Ascending aorta (tissue), 2 donors: ENCODE results near the gene PRR35. TPM values are rescaled to one million over a fixed set of nuclear protein-coding genes. Genes with fewer than 3 reads are reported as not detected.

Experiments
- DNase-seq, 2 donors: peaks; one replicate each; pipeline ENCODE4 v3.0.0-alpha.2; 2019; ENCODE audit warnings: low spot score in 2 of 2
- H3K27ac ChIP-seq, 2 donors: fragments of 200-600 bp; sonication (generic); one replicate each; pipeline ENCODE4 v1.5.1; 2016 to 2017; ENCODE audit warnings: mild to moderate bottlenecking in 1 of 2
- H3K27me3 ChIP-seq: fragments of 200-600 bp; sonication (generic); one replicate; pipeline ENCODE4 v1.5.1; 2017
- H3K36me3 ChIP-seq, 2 donors: fragments of 200-600 bp; sonication (generic); one replicate each; pipeline ENCODE4 v1.5.1; 2016
- H3K4me1 ChIP-seq, 2 donors: fragments of 200-600 bp; sonication (generic); one replicate each; pipeline ENCODE4 v1.5.1; 2016 to 2017; ENCODE audit warnings: mild to moderate bottlenecking in 1 of 2
- H3K4me3 ChIP-seq, 2 donors: fragments of 200-600 bp; sonication (generic); one replicate each; pipeline ENCODE4 v1.5.1; 2016 to 2017; ENCODE audit warnings: mild to moderate bottlenecking in 1 of 2
- H3K9me3 ChIP-seq, 2 donors: fragments of 200-600 bp; sonication (generic); one replicate each; pipeline ENCODE4 v1.5.1; 2016
- CTCF ChIP-seq, 3 experiments: fragments of 200-600 bp in 2 of 3; fragments of 450-650 bp in 1 of 3; sonication (generic) in 2 of 3; IDR thresholded peaks; one replicate each; pipeline ENCODE4 v1.5.1; 2016 to 2019; ENCODE audit warnings: antibody characterized with exemption in 3 of 3, mild to moderate bottlenecking in 1 of 3, moderate library complexity in 1 of 3
- intact Hi-C: fragments of 100-400 bp; cut with DNase I; formaldehyde crosslinking; loops from one replicate; pipeline ENCODE4 v1.15.1; 2023
- total RNA-seq: library from RNA; depleted of rRNA; stranded (reverse); fragments of >200 nt; gene quantifications from one replicate; pipeline ENCODE4 v1.1.0, GENCODE V29; 2016

PRR35 gene
- total RNA-seq, 1 donor from 2014 or later, result not detected

- TF ChIP-seq CTCF (IDR thresholded peaks at IDR 0.05), result no peak
- Histone ChIP-seq H3K4me3 (no peak overlapping the region), H3K4me1 (peaks cover 0 to 2% of the 10 kb centered on the region in 2 donors), H3K36me3 (peaks cover under 1 to 2% of the 10 kb centered on the region in 2 donors), H3K9me3 (no peaks in the 10 kb centered on the region), H3K27ac (no peak overlapping the region), H3K27me3 (peaks cover 7% of the 10 kb centered on the region)
- intact Hi-C loops, result no loop called here
- DNase-seq, result no peak
Observed at GRCh38 chr16:558298-559020, 1.7 kb upstream of the PRR35 start.

- H3K27ac ChIP-seq, result no peak overlapping the region
- intact Hi-C loops, result no loop called here
- no peak for DNase-seq
- H3K27me3 ChIP-seq, result peaks cover 7% of the 10 kb centered on the region
- no peaks in the 10 kb centered on the region for H3K9me3 ChIP-seq
- no peak overlapping the region for H3K4me3 ChIP-seq
- H3K4me1 ChIP-seq, result peaks cover 0 to 2% of the 10 kb centered on the region in 2 donors
- no peak for TF ChIP-seq CTCF (IDR thresholded peaks at IDR 0.05)
- no peaks in the 10 kb centered on the region for H3K36me3 ChIP-seq
Observed at GRCh38 chr16:559021-559380, 1.2 kb upstream of the PRR35 start.

- no peaks in the 10 kb centered on the region for H3K9me3 ChIP-seq
- no peaks in the 10 kb centered on the region for H3K36me3 ChIP-seq
- H3K27ac ChIP-seq, result no peak overlapping the region
- no peak overlapping the region for H3K4me3 ChIP-seq
- peaks cover 7% of the 10 kb centered on the region for H3K27me3 ChIP-seq
- H3K4me1 ChIP-seq, result peaks cover 0 to 2% of the 10 kb centered on the region in 2 donors
- no peak for DNase-seq
- intact Hi-C loops, result no loop called here
- TF ChIP-seq CTCF (IDR thresholded peaks at IDR 0.05), result no peak
Observed at GRCh38 chr16:559411-560203, 587 bp upstream of the PRR35 start.

- no peaks in the 10 kb centered on the region for H3K9me3 ChIP-seq
- H3K27me3 ChIP-seq, result peaks cover 7% of the 10 kb centered on the region
- no peaks in the 10 kb centered on the region for H3K36me3 ChIP-seq
- TF ChIP-seq CTCF (IDR thresholded peaks at IDR 0.05), result no peak
- no peak overlapping the region for H3K4me3 ChIP-seq
- peaks cover 0 to 2% of the 10 kb centered on the region in 2 donors for H3K4me1 ChIP-seq
- H3K27ac ChIP-seq, result no peak overlapping the region
- no peak for DNase-seq
- intact Hi-C loops, result no loop called here
Observed at GRCh38 chr16:560701-561412, 663 bp downstream of the PRR35 start.

GRCh38 chr16:561413-561794 lies 1.2 kb downstream of the PRR35 start:
- intact Hi-C loops, result no loop called here
- H3K36me3 ChIP-seq, result no peaks in the 10 kb centered on the region
- peaks cover 3 to 8% of the 10 kb centered on the region in 2 donors for H3K4me1 ChIP-seq
- no peak overlapping the region for H3K4me3 ChIP-seq
- DNase-seq, result no peak
- no peaks in the 10 kb centered on the region for H3K9me3 ChIP-seq
- H3K27me3 ChIP-seq, result peaks cover 7% of the 10 kb centered on the region
- TF ChIP-seq CTCF (IDR thresholded peaks at IDR 0.05), result no peak
- H3K27ac ChIP-seq, result no peak overlapping the region
